ENCODE results near the gene CPA1. TPM values are rescaled to one million over a fixed set of nuclear protein-coding genes. Genes with fewer than 3 reads are reported as not detected.

CPA1 gene
- not detected for total RNA-seq

GRCh38 chr7:130379921-130380860 is at the start of gene CPA1:
Gene CPA1 (plus strand): TSS chr7:130380494. CDS start chr7:130380521, 27 bp downstream.
- H3K4me1 Mint-ChIP-seq = no peaks in the 10 kb centered on the region
- POLR2A ChIA-PET = no interaction called here
- no peaks in the 10 kb centered on the region for H3K27me3 Mint-ChIP-seq
- H3K27ac Mint-ChIP-seq = no peak within 1 kb of the TSS
- no peak within 1 kb of the TSS for H3K4me3 Mint-ChIP-seq
- H3K36me3 Mint-ChIP-seq (ENCODE audit: low read depth) = peaks cover 4% of the 10 kb centered on the region
- ATAC-seq = no peak
- intact Hi-C loops (cut with DNase I, micrococcal nuclease) = no loop called here
- CTCF ChIA-PET = interaction anchor here (0.7 to 1.2 kb wide), 2 partner anchors 107 to 139 kb away, joined by 3 to 4 read pairs; no protein-coding TSS in a partner anchor
- DNase-seq = no peak
- H3K9me3 Mint-ChIP-seq (ENCODE audit: low read depth) = peaks cover 6% of the 10 kb centered on the region

- CTCF ChIA-PET = interaction anchor here (0.5 to 0.6 kb wide), 2 partner anchors 296 to 424 kb away, joined by 3 read pairs; no protein-coding TSS in a partner anchor
- Mint-ChIP-seq H3K9me3 (ENCODE audit: low read depth) (no peaks in the 10 kb centered on the region), H3K36me3 (ENCODE audit: low read depth) (no peaks in the 10 kb centered on the region), H3K27ac (no peak overlapping the region), H3K4me3 (no peak overlapping the region), H3K27me3 (no peaks in the 10 kb centered on the region), H3K4me1 (peaks cover 4% of the 10 kb centered on the region)
- ATAC-seq (no peak), DNase-seq (no peak)
- intact Hi-C loops (cut with DNase I, micrococcal nuclease) = no loop called here
- POLR2A ChIA-PET = no interaction called here
These were observed 47.8 kb upstream of the CPA1 start for GRCh38 chr7:130332259-130333053.

DNA sequence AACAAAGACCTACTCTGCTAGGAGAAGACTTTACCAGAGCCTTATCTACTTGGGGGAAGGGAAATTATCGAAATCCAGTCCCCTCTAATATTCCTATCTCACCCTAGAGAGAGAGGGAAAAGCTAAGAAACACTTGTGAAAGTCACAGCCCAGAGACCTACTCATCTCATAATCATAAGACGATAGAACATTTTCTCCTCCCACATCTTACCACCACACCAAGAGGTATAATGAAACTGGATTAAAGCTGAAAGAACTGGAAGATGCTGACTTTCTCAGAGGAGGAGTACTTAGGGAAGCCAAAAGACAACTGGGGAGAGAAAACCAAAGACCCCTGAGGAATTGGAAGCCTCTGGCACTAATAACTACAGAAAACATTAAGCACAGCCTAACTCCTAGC is 46.5 kb upstream of the CPA1 start:
- Mint-ChIP-seq H3K27ac (no peak overlapping the region), H3K4me3 (no peak overlapping the region), H3K9me3 (ENCODE audit: low read depth) (no peaks in the 10 kb centered on the region), H3K36me3 (ENCODE audit: low read depth) (no peaks in the 10 kb centered on the region), H3K27me3 (no peaks in the 10 kb centered on the region), H3K4me1 (peaks cover 4% of the 10 kb centered on the region)
- POLR2A ChIA-PET = no interaction called here
- ATAC-seq (peak; percentile 58), DNase-seq (no peak)
- CTCF ChIA-PET = interaction anchor here (1.1 to 1.3 kb wide), 2 partner anchors 33 to 90 kb away, joined by 3 read pairs; no protein-coding TSS in a partner anchor
- intact Hi-C loops (cut with DNase I, micrococcal nuclease) = no loop called here

DNA sequence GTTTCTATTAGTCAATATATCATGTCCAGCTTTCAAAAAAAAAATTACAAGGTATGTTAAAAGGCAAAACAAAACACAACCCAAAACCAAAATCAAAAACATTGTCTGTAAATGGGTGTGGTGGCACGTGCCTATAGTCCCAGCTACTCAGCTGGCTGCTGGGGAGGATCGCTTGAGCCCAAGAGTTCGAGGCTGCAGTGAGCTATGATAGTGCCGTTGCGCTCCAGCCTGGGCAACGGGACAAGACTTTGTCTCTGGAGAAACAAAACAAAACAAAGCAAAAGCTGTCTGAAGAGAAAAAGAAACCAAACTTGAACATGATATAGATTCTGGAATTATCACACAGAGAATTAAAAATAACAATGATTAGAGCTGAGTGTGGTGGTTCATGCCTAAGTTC is 46.0 kb upstream of the CPA1 start:
- H3K27me3 Mint-ChIP-seq = no peaks in the 10 kb centered on the region
- H3K36me3 Mint-ChIP-seq (ENCODE audit: low read depth) = no peaks in the 10 kb centered on the region
- DNase-seq (no peak), ATAC-seq (no peak)
- no peaks in the 10 kb centered on the region for H3K9me3 Mint-ChIP-seq (ENCODE audit: low read depth)
- no peak overlapping the region for H3K4me3 Mint-ChIP-seq
- no peak overlapping the region for H3K27ac Mint-ChIP-seq
- POLR2A ChIA-PET = no interaction called here
- intact Hi-C loops (cut with DNase I, micrococcal nuclease) = no loop called here
- CTCF ChIA-PET = interaction anchor here (1.3 kb wide), 1 partner anchor 91 kb away, joined by 3 read pairs; no protein-coding TSS in a partner anchor
- peaks cover 4% of the 10 kb centered on the region for H3K4me1 Mint-ChIP-seq

DNA sequence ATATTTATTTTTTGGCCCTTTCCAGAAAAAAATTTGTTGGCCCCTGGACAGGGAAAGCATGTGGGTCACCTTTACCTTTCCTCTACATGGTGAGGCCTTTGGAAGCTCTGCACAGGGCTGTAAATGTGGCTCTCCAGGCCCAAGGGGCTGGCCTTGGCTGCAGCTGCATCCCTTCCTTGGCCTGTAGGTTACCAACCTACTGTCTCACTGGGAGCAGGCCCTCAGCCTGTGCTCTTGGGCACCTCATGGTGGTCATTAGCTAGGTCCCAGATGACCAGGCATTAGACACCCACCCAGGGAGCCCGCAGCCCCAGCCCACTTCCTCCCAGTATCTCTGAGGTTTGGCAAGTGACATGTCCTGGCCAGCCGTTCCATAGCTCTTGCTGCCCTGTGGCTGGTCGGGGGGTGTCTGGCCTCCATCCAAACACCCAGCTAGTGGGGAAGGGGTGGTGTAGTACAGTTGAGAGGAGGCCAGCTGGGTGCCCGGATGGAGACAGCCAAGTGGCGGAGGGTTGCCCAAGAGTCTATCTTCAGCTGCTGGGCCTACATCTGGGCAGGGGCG is 42.8 kb upstream of the CPA1 start:
- ChIA-PET CTCF (interaction anchor here (1.0 kb wide), 1 partner anchor 223 kb away, joined by 3 read pairs; no protein-coding TSS in a partner anchor), POLR2A (no interaction called here)
- Mint-ChIP-seq H3K9me3 (ENCODE audit: low read depth) (no peaks in the 10 kb centered on the region), H3K4me1 (peaks cover 4% of the 10 kb centered on the region), H3K27me3 (no peaks in the 10 kb centered on the region), H3K27ac (no peak overlapping the region), H3K4me3 (no peak overlapping the region), H3K36me3 (ENCODE audit: low read depth) (no peaks in the 10 kb centered on the region)
- ATAC-seq (no peak), DNase-seq (no peak)
- intact Hi-C loops (cut with DNase I, micrococcal nuclease) = no loop called here

DNA sequence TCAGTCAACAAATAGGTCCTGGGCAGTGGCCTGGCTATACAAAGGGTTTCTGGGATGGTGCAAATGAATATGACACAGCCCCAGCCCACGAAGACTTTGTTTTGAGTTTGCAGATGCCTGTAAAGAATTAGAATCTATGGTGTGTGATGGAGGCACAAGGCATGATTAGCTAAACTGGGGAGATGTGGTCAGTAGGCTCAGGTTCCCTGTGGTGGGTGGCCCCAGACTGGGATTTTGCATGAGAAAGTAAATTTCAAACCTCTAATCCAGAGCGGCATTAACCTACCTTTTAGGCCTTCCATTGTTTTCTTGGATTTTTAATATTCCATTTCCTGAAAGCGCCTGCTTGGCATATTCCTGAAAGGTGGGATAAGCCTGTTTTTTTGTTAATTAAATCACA is 42.1 kb upstream of the CPA1 start:
- Mint-ChIP-seq H3K4me3 (no peak overlapping the region), H3K27me3 (no peaks in the 10 kb centered on the region), H3K36me3 (ENCODE audit: low read depth) (no peaks in the 10 kb centered on the region), H3K27ac (no peak overlapping the region), H3K9me3 (ENCODE audit: low read depth) (no peaks in the 10 kb centered on the region), H3K4me1 (peaks cover 4% of the 10 kb centered on the region)
- ChIA-PET CTCF (no interaction called here), POLR2A (no interaction called here)
- intact Hi-C loops (cut with DNase I, micrococcal nuclease) = no loop called here
- ATAC-seq (no peak), DNase-seq (no peak)

DNA sequence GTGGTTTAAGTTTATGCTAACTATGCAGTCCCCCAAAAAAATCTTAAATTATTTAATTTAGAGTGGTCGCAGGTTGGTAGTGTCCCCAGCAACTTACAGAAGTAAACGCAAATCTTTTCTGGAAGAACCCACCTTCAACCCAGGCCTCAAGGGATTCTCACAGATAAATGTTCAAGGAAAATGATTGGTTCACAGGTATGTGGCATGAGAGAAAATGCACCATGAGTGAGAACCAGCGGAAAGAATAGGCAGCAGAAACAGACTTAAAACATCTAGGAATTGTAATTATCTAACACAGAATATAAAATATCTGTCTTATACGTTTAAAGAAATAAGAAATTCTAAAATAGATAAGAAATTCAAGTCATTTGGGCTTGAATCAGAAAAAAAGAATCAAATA is 38.4 kb upstream of the CPA1 start:
- ChIA-PET CTCF (no interaction called here), POLR2A (no interaction called here)
- Mint-ChIP-seq H3K4me3 (no peak overlapping the region), H3K9me3 (ENCODE audit: low read depth) (no peaks in the 10 kb centered on the region), H3K27ac (no peak overlapping the region), H3K4me1 (no peaks in the 10 kb centered on the region), H3K27me3 (peaks cover 2% of the 10 kb centered on the region), H3K36me3 (ENCODE audit: low read depth) (no peaks in the 10 kb centered on the region)
- intact Hi-C loops (cut with DNase I, micrococcal nuclease) = no loop called here
- DNase-seq (no peak), ATAC-seq (no peak)

GRCh38 chr7:130342701-130343380 is 37.5 kb upstream of the CPA1 start:
- H3K4me3 Mint-ChIP-seq = no peak overlapping the region
- no peaks in the 10 kb centered on the region for H3K36me3 Mint-ChIP-seq (ENCODE audit: low read depth)
- H3K9me3 Mint-ChIP-seq (ENCODE audit: low read depth) = no peaks in the 10 kb centered on the region
- ChIA-PET CTCF (interaction anchor here (1.0 kb wide), 1 partner anchor 13 kb away, joined by 3 read pairs; no protein-coding TSS in a partner anchor), POLR2A (no interaction called here)
- ATAC-seq (no peak), DNase-seq (no peak)
- H3K27ac Mint-ChIP-seq = no peak overlapping the region
- intact Hi-C loops (cut with DNase I, micrococcal nuclease) = no loop called here
- H3K4me1 Mint-ChIP-seq = no peaks in the 10 kb centered on the region
- peaks cover 2% of the 10 kb centered on the region for H3K27me3 Mint-ChIP-seq

DNA sequence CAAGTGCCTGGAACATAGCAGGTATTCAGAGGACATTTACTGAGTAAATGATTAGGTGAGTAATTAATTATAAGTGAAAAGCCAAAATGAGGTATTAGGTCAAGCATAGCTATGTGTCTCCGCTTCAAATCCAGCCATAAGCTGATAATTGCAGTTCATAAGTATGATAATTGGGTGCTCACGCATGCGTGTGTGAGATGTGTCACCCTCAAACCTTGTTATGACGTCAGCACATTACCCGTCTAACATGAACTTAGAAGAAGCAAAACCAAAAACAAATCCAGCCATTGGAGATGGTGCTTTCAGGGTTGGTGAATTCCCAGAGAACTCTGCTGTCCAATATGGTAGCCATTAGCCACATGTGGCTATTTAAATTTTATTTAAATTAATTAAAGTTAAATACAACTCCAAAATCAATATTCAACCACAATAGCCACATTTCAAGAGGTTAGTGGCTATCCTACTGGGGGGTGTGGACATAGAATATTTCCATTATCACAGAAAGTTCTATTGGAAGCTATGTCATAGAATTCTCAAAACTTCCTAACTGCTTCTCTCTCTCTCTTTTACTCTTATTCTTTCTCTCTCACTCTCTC is 35.9 kb upstream of the CPA1 start, which contains the start of gene CPA5:
TSS of gene CPA5 (plus strand) at position 546 of the 596 bp plus-strand sequence. CDS start 1,670 bp downstream, outside the sequence.
- H3K36me3 Mint-ChIP-seq (ENCODE audit: low read depth) = no peaks in the 10 kb centered on the region
- DNase-seq (no peak), ATAC-seq (no peak)
- no peaks in the 10 kb centered on the region for H3K4me1 Mint-ChIP-seq
- ChIA-PET POLR2A (no interaction called here), CTCF (interaction anchor here (0.9 to 1.4 kb wide), 2 partner anchors 14 to 412 kb away, joined by 3 to 4 read pairs; no protein-coding TSS in a partner anchor)
- no peak within 1 kb of the TSS for H3K27ac Mint-ChIP-seq
- intact Hi-C loops (cut with DNase I, micrococcal nuclease) = no loop called here
- no peaks in the 10 kb centered on the region for H3K9me3 Mint-ChIP-seq (ENCODE audit: low read depth)
- H3K4me3 Mint-ChIP-seq = no peak within 1 kb of the TSS
- H3K27me3 Mint-ChIP-seq = peaks cover 2% of the 10 kb centered on the region

DNA sequence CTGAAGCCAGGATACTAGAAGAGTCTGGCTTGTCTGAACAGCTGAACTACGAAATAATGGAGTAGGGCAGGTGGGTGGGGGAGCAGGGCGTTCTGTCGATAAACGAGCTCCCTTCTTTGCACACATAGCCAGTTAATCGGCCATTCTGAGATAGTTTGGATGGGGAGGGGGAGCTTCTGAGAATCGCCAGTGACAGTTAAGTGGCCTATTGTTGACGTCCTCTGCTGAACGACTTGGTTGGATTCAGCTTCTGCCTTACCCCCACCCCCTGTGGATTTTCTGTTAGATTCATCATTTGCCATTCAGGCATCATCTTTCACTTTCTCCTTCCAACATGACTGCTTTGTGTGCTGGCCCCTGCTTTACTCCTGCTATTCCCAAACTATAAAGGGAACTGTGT is 35.2 kb upstream of the CPA1 start:
- no peak overlapping the region for H3K27ac Mint-ChIP-seq
- peaks cover 2% of the 10 kb centered on the region for H3K27me3 Mint-ChIP-seq
- ChIA-PET POLR2A (no interaction called here), CTCF (interaction anchor here (0.7 to 1.4 kb wide), 3 partner anchors 13 to 411 kb away, joined by 3 to 4 read pairs (median 4); no protein-coding TSS in a partner anchor)
- no peak overlapping the region for H3K4me3 Mint-ChIP-seq
- no peak for DNase-seq
- no peak for ATAC-seq
- H3K36me3 Mint-ChIP-seq (ENCODE audit: low read depth) = no peaks in the 10 kb centered on the region
- H3K4me1 Mint-ChIP-seq = peaks cover 2% of the 10 kb centered on the region
- H3K9me3 Mint-ChIP-seq (ENCODE audit: low read depth) = no peaks in the 10 kb centered on the region
- intact Hi-C loops (cut with DNase I, micrococcal nuclease) = no loop called here
